Panc1 (cell line): Measurements from ENCODE around the gene CREB5.

ENCODE experiments used
- CTCF ChIP-seq: fragments of 450-650 bp; IDR thresholded peaks from 2 replicates; pipeline ENCODE4 v1.5.1; 2017; ENCODE audit warnings: mild to moderate bottlenecking
- POLR2AphosphoS5 ChIP-seq: IDR thresholded peaks from 2 replicates; pipeline ENCODE4 v1.6.1; 2012; ENCODE audit warnings: mild to moderate bottlenecking, low read depth, low read length, moderate library complexity

GRCh38 chr7:28531291-28531690, 119.0 kb downstream of the CREB5 start:
- TF ChIP-seq CTCF: no peak
- TF ChIP-seq POLR2AphosphoS5: no peak
